Ascending aorta (tissue), 2 donors: ENCODE results near the gene UAP1L1. TPM values are rescaled to one million over a fixed set of nuclear protein-coding genes. Genes with fewer than 3 reads are reported as not detected.

ENCODE experiments used
- DNase-seq, 2 donors: peaks; one replicate each; pipeline ENCODE4 v3.0.0-alpha.2; 2019; ENCODE audit warnings: low spot score in 2 of 2
- H3K27ac ChIP-seq, 2 donors: fragments of 200-600 bp; sonication (generic); one replicate each; pipeline ENCODE4 v1.5.1; 2016 to 2017; ENCODE audit warnings: mild to moderate bottlenecking in 1 of 2
- H3K27me3 ChIP-seq: fragments of 200-600 bp; sonication (generic); one replicate; pipeline ENCODE4 v1.5.1; 2017
- H3K36me3 ChIP-seq, 2 donors: fragments of 200-600 bp; sonication (generic); one replicate each; pipeline ENCODE4 v1.5.1; 2016
- H3K4me1 ChIP-seq, 2 donors: fragments of 200-600 bp; sonication (generic); one replicate each; pipeline ENCODE4 v1.5.1; 2016 to 2017; ENCODE audit warnings: mild to moderate bottlenecking in 1 of 2
- H3K4me3 ChIP-seq, 2 donors: fragments of 200-600 bp; sonication (generic); one replicate each; pipeline ENCODE4 v1.5.1; 2016 to 2017; ENCODE audit warnings: mild to moderate bottlenecking in 1 of 2
- H3K9me3 ChIP-seq, 2 donors: fragments of 200-600 bp; sonication (generic); one replicate each; pipeline ENCODE4 v1.5.1; 2016
- CTCF ChIP-seq, 3 experiments: fragments of 200-600 bp in 2 of 3; fragments of 450-650 bp in 1 of 3; sonication (generic) in 2 of 3; IDR thresholded peaks; one replicate each; pipeline ENCODE4 v1.5.1; 2016 to 2019; ENCODE audit warnings: antibody characterized with exemption in 3 of 3, mild to moderate bottlenecking in 1 of 3, moderate library complexity in 1 of 3
- intact Hi-C: fragments of 100-400 bp; cut with DNase I; formaldehyde crosslinking; loops from one replicate; pipeline ENCODE4 v1.15.1; 2023
- total RNA-seq: library from RNA; depleted of rRNA; stranded (reverse); fragments of >200 nt; gene quantifications from one replicate; pipeline ENCODE4 v1.1.0, GENCODE V29; 2016

Gene UAP1L1
- total RNA-seq, 1 donor from 2014 or later, result 17.1 TPM

- DNase-seq, result no peak
- peaks cover 0 to 10% of the 10 kb centered on the region in 2 donors for H3K4me1 ChIP-seq
- H3K36me3 ChIP-seq, result no peaks in the 10 kb centered on the region
- H3K27ac ChIP-seq, result no peak overlapping the region
- peaks cover 15% of the 10 kb centered on the region for H3K27me3 ChIP-seq
- intact Hi-C loops, result no loop called here
- TF ChIP-seq CTCF (IDR thresholded peaks at IDR 0.05), result no peak
- H3K9me3 ChIP-seq, result no peaks in the 10 kb centered on the region
- peak overlapping the region in 1 of 2 donors; percentile 63 for H3K4me3 ChIP-seq
Observed at GRCh38 chr9:137068539-137069507, 8.5 kb upstream of the UAP1L1 start.

- no peak overlapping the region for H3K27ac ChIP-seq
- H3K4me1 ChIP-seq, result peaks cover 0 to 6% of the 10 kb centered on the region in 2 donors
- intact Hi-C loops, result no loop called here
- no peak for DNase-seq
- peaks cover 15% of the 10 kb centered on the region for H3K27me3 ChIP-seq
- no peak for TF ChIP-seq CTCF (IDR thresholded peaks at IDR 0.05)
- H3K36me3 ChIP-seq, result no peaks in the 10 kb centered on the region
- H3K4me3 ChIP-seq, result peak overlapping the region in 1 of 2 donors; percentile 63
- no peaks in the 10 kb centered on the region for H3K9me3 ChIP-seq
Observed at GRCh38 chr9:137069508-137070091, 7.7 kb upstream of the UAP1L1 start.

- H3K27ac ChIP-seq, result no peak within 1 kb of the TSS
- H3K4me3 ChIP-seq, result peak within 1 kb of the TSS; percentile 47 to 63
- no peaks in the 10 kb centered on the region for H3K36me3 ChIP-seq
- TF ChIP-seq CTCF (IDR thresholded peaks at IDR 0.05), result no peak
- DNase-seq, result peak; percentile 47 to 90
- H3K9me3 ChIP-seq, result no peaks in the 10 kb centered on the region
- peaks cover 0 to 6% of the 10 kb centered on the region in 2 donors for H3K4me1 ChIP-seq
- intact Hi-C loops, result no loop called here
- peaks cover 15% of the 10 kb centered on the region for H3K27me3 ChIP-seq
Observed at GRCh38 chr9:137070201-137070905, 7.0 kb upstream of the UAP1L1 start, which contains the start of gene SAPCD2. Gene SAPCD2, minus strand, starts transcription at chr9:137070557. Its CDS starts 97 bp downstream, at chr9:137070460.

- intact Hi-C loops, result no loop called here
- no peaks in the 10 kb centered on the region for H3K36me3 ChIP-seq
- no peaks in the 10 kb centered on the region for H3K9me3 ChIP-seq
- peaks cover 15% of the 10 kb centered on the region for H3K27me3 ChIP-seq
- H3K4me3 ChIP-seq, result peak overlapping the region; percentile 47 to 63
- no peak overlapping the region for H3K27ac ChIP-seq
- DNase-seq, result no peak
- peaks cover 0 to 6% of the 10 kb centered on the region in 2 donors for H3K4me1 ChIP-seq
- TF ChIP-seq CTCF (IDR thresholded peaks at IDR 0.05), result no peak
Observed at GRCh38 chr9:137070906-137071275, 6.4 kb upstream of the UAP1L1 start.

- no peak for TF ChIP-seq CTCF (IDR thresholded peaks at IDR 0.05)
- peaks cover 0 to 6% of the 10 kb centered on the region in 2 donors for H3K4me1 ChIP-seq
- intact Hi-C loops, result no loop called here
- no peak overlapping the region for H3K27ac ChIP-seq
- H3K27me3 ChIP-seq, result peaks cover 15% of the 10 kb centered on the region
- DNase-seq, result no peak
- H3K9me3 ChIP-seq, result no peaks in the 10 kb centered on the region
- H3K36me3 ChIP-seq, result no peaks in the 10 kb centered on the region
- no peak overlapping the region for H3K4me3 ChIP-seq
Observed at GRCh38 chr9:137071282-137071681, 6.0 kb upstream of the UAP1L1 start.
